GM18520 (cell line): ENCODE data around the gene WDR37.

Source experiments
- ATAC-seq: cut with Tn5 transposase; IDR thresholded peaks from one replicate; pipeline ENCODE4 v1.9.1; 2021; ENCODE audit not compliant: unreplicated experiment

WDR37 gene

GRCh38 chr10:1166101-1166827 is 110.1 kb downstream of the WDR37 start:
- no peak for ATAC-seq

GRCh38 chr10:1166828-1167275 is 110.7 kb downstream of the WDR37 start:
- no peak for ATAC-seq

- no peak for ATAC-seq
These were observed 112.6 kb downstream of the WDR37 start for GRCh38 chr10:1168763-1169162.

- no peak for ATAC-seq
These were observed 113.2 kb downstream of the WDR37 start for GRCh38 chr10:1169186-1169885.

GRCh38 chr10:1169981-1170866 is 114.0 kb downstream of the WDR37 start:
- ATAC-seq = no peak

- ATAC-seq = no peak
These were observed 114.6 kb downstream of the WDR37 start for GRCh38 chr10:1170867-1171180.

GRCh38 chr10:1171182-1171581 is 115.0 kb downstream of the WDR37 start:
- ATAC-seq = no peak

- ATAC-seq = no peak
These were observed 115.4 kb downstream of the WDR37 start for GRCh38 chr10:1171586-1171985.

GRCh38 chr10:1172256-1172984 is 116.2 kb downstream of the WDR37 start:
- ATAC-seq = no peak

- ATAC-seq = no peak
These were observed 116.9 kb downstream of the WDR37 start for GRCh38 chr10:1173091-1173490.

GRCh38 chr10:1174022-1174421 is 117.8 kb downstream of the WDR37 start:
- no peak for ATAC-seq

GRCh38 chr10:1175956-1176565 is 119.9 kb downstream of the WDR37 start:
- ATAC-seq = no peak

- ATAC-seq = no peak
These were observed 121.8 kb downstream of the WDR37 start for GRCh38 chr10:1177936-1178335.

GRCh38 chr10:1178506-1178905 is 122.3 kb downstream of the WDR37 start:
- ATAC-seq = no peak

GRCh38 chr10:1179346-1180070 is 123.3 kb downstream of the WDR37 start:
- ATAC-seq = no peak

GRCh38 chr10:1180071-1180730 is 124.0 kb downstream of the WDR37 start:
- no peak for ATAC-seq

GRCh38 chr10:1180836-1181235 is 124.7 kb downstream of the WDR37 start:
- no peak for ATAC-seq
